ENCODE measurements around the gene CACNA1H. TPM values are rescaled to one million over a fixed set of nuclear protein-coding genes. Genes with fewer than 3 reads are reported as not detected.

The CACNA1H gene
- total and polyA plus RNA-seq, 9 of the 15 experiments (the other 6 are each of a cell fraction or from before 2014, with no cell fraction given) = 0.10 to 0.18 TPM; not detected in 7

DNA sequence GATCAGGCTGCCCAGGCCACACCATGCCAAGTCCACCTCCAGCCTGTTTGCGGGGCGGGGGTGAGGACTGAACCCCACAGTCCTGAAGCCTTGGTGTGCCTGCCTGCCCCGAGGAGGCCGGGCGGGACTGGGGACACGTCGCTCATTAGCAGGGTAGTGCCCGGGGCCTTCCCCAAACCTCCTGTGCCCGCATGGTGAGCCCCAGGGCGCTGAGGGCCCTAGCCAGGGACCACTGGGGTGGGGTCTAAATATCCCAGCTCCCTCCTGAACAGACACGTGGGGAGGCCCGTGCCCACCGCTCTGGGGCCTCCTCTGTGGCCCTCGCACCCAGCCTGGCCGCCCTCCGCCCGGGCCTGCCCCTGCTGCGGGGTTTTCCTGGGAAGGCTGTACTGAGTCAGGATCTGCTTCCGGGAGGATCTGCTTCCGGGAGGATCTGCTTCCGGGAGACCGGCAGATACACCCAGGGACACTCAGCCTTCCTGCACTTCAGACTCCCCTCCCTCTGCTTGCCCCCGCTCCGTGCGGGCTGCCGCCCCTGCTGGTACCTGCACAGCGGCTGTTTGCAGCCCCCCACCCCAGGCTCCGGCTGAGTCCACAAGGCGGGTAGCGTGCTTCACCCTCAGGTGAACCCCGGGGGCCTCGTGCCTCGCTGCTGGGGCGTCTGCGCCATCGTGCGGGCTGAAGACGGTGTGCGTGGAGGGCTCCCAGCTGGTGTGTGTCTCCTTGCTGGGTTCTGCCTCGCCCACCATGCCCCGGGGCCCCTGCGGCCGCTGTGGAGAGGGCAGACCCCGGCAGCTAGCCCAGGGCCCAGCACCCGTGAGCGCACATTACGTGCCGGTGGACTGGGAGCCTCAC is 23.6 kb upstream of the CACNA1H start:
- FAIRE-seq (no peak), DNase-seq (ENCODE audit: extremely low read depth in 1 of 4, low spot score in 3 of 4) (no peak), ATAC-seq (no peak)
- POLR2A ChIA-PET = no interaction called here
- Histone ChIP-seq H3K4me1 (replicated peaks in 1 of 2; ENCODE audit: control insufficient read depth in 2 of 2, insufficient read depth in 2 of 2, low read length in 2 of 2) (peaks cover 0 to 73% of the 10 kb centered on the region in 2 experiments; a peak in 2 of 5 replicates), H3K9me3 (replicated peaks; ENCODE audit: control insufficient read depth, insufficient read depth, low read depth, low read length) (no peaks in the 10 kb centered on the region), H3K36me3 (ENCODE audit: control insufficient read depth, insufficient read depth, low read length) (no peaks in the 10 kb centered on the region), H3K27ac (ENCODE audit: extremely low read depth, low read depth, low read length) (no peak overlapping the region), H3K4me2 (ENCODE audit: insufficient read depth, low read length) (no peak overlapping the region), H3K9ac (ENCODE audit: insufficient read depth in 1 of 2, low read depth in 2 of 2, low read length in 2 of 2) (no peak overlapping the region), H3K9me1 (ENCODE audit: control insufficient read depth, insufficient read depth, low read length) (no peaks in the 10 kb centered on the region), H2AFZ (ENCODE audit: low read depth, low read length) (no peak overlapping the region), H3K79me2 (ENCODE audit: control insufficient read depth, insufficient read depth, low read length) (no peaks in the 10 kb centered on the region), H4K20me1 (replicated peaks; ENCODE audit: control insufficient read depth, insufficient read depth, low read length) (peaks cover 21% of the 10 kb centered on the region), H3K27me3 (ENCODE audit: control insufficient read depth in 2 of 2, insufficient read depth in 2 of 2, low read length in 2 of 2) (peaks cover 0 to 34% of the 10 kb centered on the region in 2 experiments; a peak in 3 of 5 replicates), H3K4me3 (no peak overlapping the region)
- CTCF ChIA-PET (ENCODE audit: low intra/inter-chr PET ratio) = no interaction called here
- BruUV-seq (replicated peaks) = no TSS peak
- intact Hi-C loops (cut with micrococcal nuclease) (no loop called here), in situ Hi-C loops (cut with MboI) (no loop called here)
- 61% methylated on average over 26 of the region's 48 CpGs for WGBS (ENCODE audit: insufficient coverage, low coverage, missing lambda C conversion rate)
- TF ChIP-seq DDX20 (tag; IDR thresholded peaks at IDR 0.05; ENCODE audit: low read depth) (no peak), COPS2 (conservative IDR thresholded peaks at IDR 0.05) (no peak), ZNF589 (CRISPR knock-in tag; IDR thresholded peaks at IDR 0.05; ENCODE audit: low read depth) (no peak), HES1 (IDR thresholded peaks at IDR 0.05; ENCODE audit: low read depth) (no peak), NONO (IDR thresholded peaks at IDR 0.05; ENCODE audit: low read depth in 2 of 2, low read length in 1 of 2) (no peak), SMARCE1 (IDR thresholded peaks at IDR 0.05) (no peak), NR2C1 (IDR thresholded peaks at IDR 0.05) (peak; percentile 87), NR2C1 (tag; IDR thresholded peaks at IDR 0.05) (peak; percentile 90), ZFP1 (CRISPR knock-in tag; IDR thresholded peaks at IDR 0.05) (no peak), ZBTB40 (IDR thresholded peaks at IDR 0.05) (peak; percentile 69), ZBTB40 (CRISPR knock-in tag; IDR thresholded peaks at IDR 0.05) (no peak), ZNF507 (tag; conservative IDR thresholded peaks at IDR 0.05) (no peak), TEAD2 (tag; IDR thresholded peaks at IDR 0.05) (no peak)

All from K562 (cell line).